Right cardiac atrium (tissue), 5 donors: ENCODE measurements around the gene C18orf32. TPM values are rescaled to one million over a fixed set of nuclear protein-coding genes. Genes with fewer than 3 reads are reported as not detected.
"Not testable (repeated sequence)": the region's sequence is repeated elsewhere in the genome, so short reads cannot be mapped to it uniquely, and the experiment has no call there.

Experiments used
- ATAC-seq, 2 donors: fragments of 200-7000 bp; cut with Tn5 transposase; one replicate each; pipeline versions ENCODE4 v1.8.0 to v1.9.1; 2020; ENCODE audit warnings: moderate library complexity in 2 of 2, mild to moderate bottlenecking in 1 of 2
- DNase-seq, 3 donors: peaks; one replicate each; pipeline ENCODE4 v3.0.0-alpha.2; 2020
- H3K27ac ChIP-seq: one replicate; pipeline ENCODE4 v1.5.1; 2013; ENCODE audit warnings: mild to moderate bottlenecking, low read length, control low read depth, moderate library complexity
- H3K27me3 ChIP-seq: one replicate; pipeline ENCODE4 v1.6.1; 2013; ENCODE audit not compliant: control insufficient read depth, insufficient read depth
- H3K4me1 ChIP-seq: one replicate; pipeline ENCODE4 v1.6.1; 2013; ENCODE audit warnings: low read length; ENCODE audit not compliant: control insufficient read depth, insufficient read depth
- H3K4me3 ChIP-seq: one replicate; pipeline ENCODE4 v1.5.1; 2013; ENCODE audit warnings: low read length, control low read depth
- H3K9me3 ChIP-seq: one replicate; pipeline ENCODE4 v1.6.1; 2013; ENCODE audit warnings: low read length; ENCODE audit not compliant: control insufficient read depth
- WGBS: extraction: QIAGEN DNeasy Blood & Tissue Kit; methylation state at CpG from one replicate; pipeline ENCODE4 v1.1.7; 2013; 5-methylcytosine and 5-hydroxymethylcytosine counted together
- intact Hi-C, 4 donors: fragments of 100-400 bp; cut with DNase I; formaldehyde crosslinking; loops; one replicate each; pipeline versions ENCODE4 v1.11.0 to v1.14.0; 2022 to 2023
- polyA plus RNA-seq: library from polyadenylated mRNA; stranded (reverse); fragments of 200-250 nt; gene quantifications from one replicate; pipeline ENCODE4 v1.2.3, GENCODE V29; 2013
- total RNA-seq, 4 donors: library from RNA; stranded (reverse); fragmentation: NEBNext Ultra II Directional; extraction: Animal tissue kit (Norgen Biotek cat#: 25700); gene quantifications; one replicate each; pipeline ENCODE4 v1.2.1, GENCODE V29; 2021
- donor health status: healthy with polysubstance abuse.
- donor health status: DM: no; HTN: yes; CAD: no.
- donor health status: DM: no; HTN: no; CAD: no.
- donor health status: DM: no; HTN: yes; CAD: no; lungs with severe emphysema.
- donor health status: DM: yes; HTN: yes; CAD: no.

C18orf32 gene
- total and polyA plus RNA-seq, 5 donors, result 64.7 to 120 (median 75.6) TPM

DNA sequence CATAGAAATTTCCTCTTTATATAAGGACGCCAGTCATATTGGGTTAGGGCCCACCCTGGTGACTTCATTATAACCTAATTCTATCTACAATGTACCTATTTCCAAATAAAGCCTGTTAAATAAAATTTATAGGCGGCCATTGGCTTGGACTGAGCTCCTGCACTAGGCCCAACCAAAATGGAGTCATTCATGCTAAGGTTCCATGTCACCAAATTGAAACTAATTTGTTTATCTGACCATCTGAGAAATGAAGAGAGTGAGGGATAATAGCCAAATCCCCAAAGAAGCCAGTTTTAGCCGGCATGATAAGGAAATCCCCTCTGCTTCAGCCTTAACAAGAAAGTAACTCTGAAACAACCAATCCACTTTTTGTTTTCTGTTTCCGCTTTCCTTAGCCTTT lies 19.4 kb downstream of the C18orf32 start:
- no peak overlapping the region for H3K27ac ChIP-seq
- H3K27me3 ChIP-seq, result no peaks in the 10 kb centered on the region
- no peaks in the 10 kb centered on the region for H3K9me3 ChIP-seq
- WGBS, result 86% methylated on average over 4 of the region's 4 CpGs
- H3K4me1 ChIP-seq, result no peaks in the 10 kb centered on the region
- no peak overlapping the region for H3K4me3 ChIP-seq
- DNase-seq (no peak), ATAC-seq (no peak)
- intact Hi-C loops, result no loop called here

DNA sequence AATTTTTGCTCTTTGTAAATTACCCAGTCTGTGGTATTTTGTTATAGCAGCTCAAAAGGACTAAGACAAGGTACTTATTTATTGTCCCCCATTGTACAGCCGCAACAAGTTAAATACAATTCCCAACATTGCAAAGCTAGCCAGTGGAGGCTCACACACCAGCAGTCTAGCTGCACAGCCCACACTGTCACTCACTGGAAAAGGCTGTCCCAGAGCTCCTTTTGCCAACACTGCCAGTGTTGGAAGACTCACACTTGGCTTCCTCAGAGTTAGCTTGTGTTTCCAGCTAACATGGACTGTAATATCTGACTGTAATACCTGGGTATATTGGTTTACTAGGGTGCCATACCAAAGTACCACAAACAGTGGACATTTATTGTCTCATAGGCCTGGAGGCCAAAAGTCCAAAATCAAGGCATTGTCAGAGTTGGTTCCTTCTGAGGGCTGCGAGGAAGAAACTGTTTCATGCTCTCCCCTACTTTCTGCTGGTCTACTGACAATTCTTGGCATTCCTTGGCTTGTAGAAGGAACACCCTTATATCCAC lies 19.9 kb downstream of the C18orf32 start:
- no peaks in the 10 kb centered on the region for H3K9me3 ChIP-seq
- H3K4me1 ChIP-seq, result no peaks in the 10 kb centered on the region
- no peaks in the 10 kb centered on the region for H3K27me3 ChIP-seq
- intact Hi-C loops, result no loop called here
- H3K27ac ChIP-seq, result no peak overlapping the region
- H3K4me3 ChIP-seq, result no peak overlapping the region
- WGBS, result 92% methylated on average over 2 of the region's 2 CpGs
- DNase-seq (no peak), ATAC-seq (no peak)

DNA sequence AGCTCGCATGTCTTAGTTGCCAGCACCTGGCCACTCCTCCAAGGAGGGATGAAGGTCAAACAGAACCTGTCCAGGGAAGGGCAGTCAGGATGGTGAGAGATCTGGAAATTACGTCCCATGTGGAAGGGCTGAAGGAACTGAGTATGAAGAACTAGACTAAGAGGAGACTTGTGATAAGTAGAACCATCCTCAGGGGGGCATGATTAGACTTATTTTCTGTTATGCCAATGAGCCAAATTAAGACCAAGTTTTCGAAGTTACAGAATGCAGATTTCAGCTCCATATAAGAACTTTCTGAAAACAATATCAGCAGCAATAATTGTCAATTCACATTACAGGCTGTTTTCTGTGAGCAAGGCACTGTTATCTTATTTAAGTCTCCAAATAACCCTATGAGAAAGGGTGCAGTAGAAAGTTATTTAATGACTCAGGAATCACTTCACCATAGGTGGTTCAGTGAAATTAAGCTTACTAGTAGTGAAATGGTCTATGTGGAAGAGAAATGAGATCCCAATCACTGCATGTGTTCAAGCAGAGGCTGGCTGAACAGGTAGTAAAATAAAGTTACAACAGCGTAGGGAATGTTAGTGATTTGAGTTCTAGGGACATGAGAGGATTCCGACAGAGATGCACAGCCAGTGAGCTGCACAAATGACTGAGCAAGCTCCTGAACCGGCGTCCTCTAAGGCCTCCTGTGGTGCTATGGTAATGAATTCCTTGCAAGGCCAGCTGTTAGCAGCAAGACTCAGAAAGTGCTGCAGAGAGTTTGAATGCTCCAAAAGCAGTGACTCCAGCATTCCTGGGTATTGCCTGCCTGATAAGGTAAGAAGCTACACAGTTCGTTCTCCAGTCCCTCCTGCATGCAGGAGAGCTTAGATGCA lies 22.1 kb downstream of the C18orf32 start:
- no peak overlapping the region for H3K27ac ChIP-seq
- DNase-seq, result no peak
- 67% methylated on average over 8 of the region's 8 CpGs for WGBS
- H3K4me1 ChIP-seq, result peaks cover 3% of the 10 kb centered on the region
- ATAC-seq, result no peak
- H3K4me3 ChIP-seq, result no peak overlapping the region
- no peaks in the 10 kb centered on the region for H3K27me3 ChIP-seq
- intact Hi-C loops, result no loop called here
- H3K9me3 ChIP-seq, result no peaks in the 10 kb centered on the region

DNA sequence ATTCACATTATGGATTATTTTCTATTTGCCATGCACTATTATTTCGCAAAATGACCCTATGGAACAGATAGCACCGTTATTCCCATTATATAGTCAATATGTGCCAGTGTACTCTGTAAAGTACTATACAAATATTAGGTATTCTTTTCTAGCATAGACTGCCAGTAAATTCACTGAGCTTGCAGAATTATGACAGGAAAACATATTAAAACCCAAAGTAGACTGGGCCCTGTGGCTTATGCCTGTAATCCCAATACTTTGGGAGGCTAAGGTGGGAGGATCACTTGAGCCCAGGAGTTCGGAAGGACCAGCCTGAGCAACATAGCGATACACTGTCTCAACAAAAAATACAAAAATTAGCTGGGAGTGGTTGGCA lies 25.4 kb downstream of the C18orf32 start:
- H3K4me1 ChIP-seq, result peaks cover 7% of the 10 kb centered on the region
- no peaks in the 10 kb centered on the region for H3K9me3 ChIP-seq
- no peak overlapping the region for H3K27ac ChIP-seq
- intact Hi-C loops, result no loop called here
- DNase-seq, result no peak
- no peaks in the 10 kb centered on the region for H3K27me3 ChIP-seq
- H3K4me3 ChIP-seq, result no peak overlapping the region
- no peak for ATAC-seq
- 96% methylated on average over 4 of the region's 4 CpGs for WGBS

DNA sequence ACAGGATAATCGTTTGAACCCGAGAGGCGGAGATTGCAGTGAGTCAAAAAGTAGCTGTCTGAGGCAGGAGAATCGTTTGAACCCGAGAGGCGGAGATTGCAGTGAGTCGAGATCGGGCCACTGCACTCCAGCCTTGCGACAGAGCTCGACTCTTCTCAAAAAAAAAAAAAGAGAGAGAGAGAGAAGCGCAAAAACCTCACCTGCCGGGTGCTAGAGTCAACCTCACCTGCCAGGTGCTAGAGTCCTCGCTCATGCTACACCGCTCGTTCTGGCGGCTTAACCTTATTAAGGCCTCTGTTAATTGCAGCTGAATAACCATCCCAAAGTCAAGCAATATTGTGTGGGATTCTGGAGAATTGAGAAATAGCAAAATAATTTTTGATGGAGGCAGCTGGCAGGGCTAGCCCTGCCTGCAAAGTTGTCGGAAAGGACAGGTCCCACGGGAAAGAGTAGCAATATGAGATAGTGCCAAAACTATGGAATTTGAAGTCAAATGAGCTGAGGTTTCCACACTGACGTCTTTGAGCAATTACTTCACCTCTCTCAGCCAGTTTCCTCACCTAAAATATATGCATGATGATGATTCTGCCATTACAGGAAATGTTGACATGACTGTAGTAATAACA lies 25.9 kb downstream of the C18orf32 start:
- ATAC-seq, result peak in 1 of 2 donors; percentile 2
- WGBS, result 49% methylated on average over 19 of the region's 19 CpGs
- Histone ChIP-seq H3K9me3 (no peaks in the 10 kb centered on the region), H3K27me3 (no peaks in the 10 kb centered on the region), H3K4me1 (peaks cover 7% of the 10 kb centered on the region), H3K4me3 (peak overlapping the region; percentile 81), H3K27ac (no peak overlapping the region)
- intact Hi-C loops, result no loop called here
- DNase-seq, result peak in 1 of 3 donors; percentile 23

DNA sequence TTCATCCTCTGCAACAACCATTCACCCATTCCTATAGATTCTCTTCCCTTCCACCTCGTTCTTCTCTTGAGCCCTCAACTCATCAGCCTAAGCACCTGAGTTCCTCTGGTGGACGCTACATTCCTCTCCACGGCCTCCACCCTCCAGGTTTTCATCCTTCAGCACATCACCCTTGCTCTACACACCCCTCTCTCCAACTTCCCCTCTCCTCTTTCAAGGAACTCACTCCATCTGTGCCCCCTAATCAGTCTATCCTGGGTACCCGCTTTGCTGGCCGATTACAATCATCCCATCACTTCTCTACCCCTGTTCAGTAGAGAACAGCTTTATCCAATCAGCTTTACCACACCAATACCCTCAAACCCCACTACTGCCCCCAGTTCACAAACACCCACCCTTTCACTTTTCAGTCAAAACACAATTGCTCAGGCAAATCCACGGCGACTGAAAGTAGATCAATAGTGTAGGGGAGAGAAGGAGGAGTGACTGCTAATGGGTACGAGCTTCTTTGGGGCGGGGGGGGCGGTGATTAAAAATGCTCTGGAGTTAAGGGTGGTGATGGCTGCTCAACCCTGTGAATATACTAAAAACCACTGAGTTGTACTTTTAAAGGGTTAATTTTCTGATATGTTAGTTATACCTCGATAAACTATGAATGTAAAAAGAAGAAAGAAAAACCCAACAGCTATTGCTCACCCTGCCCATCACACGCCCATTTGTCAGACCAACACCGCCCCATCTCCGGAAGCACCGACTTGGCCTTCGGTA lies 27.4 kb downstream of the C18orf32 start:
- peak overlapping the region; percentile 37 for H3K27ac ChIP-seq
- WGBS, result 27% methylated on average over 16 of the region's 16 CpGs
- intact Hi-C loops, result no loop called here
- peaks cover 7% of the 10 kb centered on the region for H3K4me1 ChIP-seq
- ATAC-seq (peak in 1 of 2 donors; percentile 75), DNase-seq (no peak)
- no peaks in the 10 kb centered on the region for H3K9me3 ChIP-seq
- peak overlapping the region; percentile 81 for H3K4me3 ChIP-seq
- H3K27me3 ChIP-seq, result no peaks in the 10 kb centered on the region

DNA sequence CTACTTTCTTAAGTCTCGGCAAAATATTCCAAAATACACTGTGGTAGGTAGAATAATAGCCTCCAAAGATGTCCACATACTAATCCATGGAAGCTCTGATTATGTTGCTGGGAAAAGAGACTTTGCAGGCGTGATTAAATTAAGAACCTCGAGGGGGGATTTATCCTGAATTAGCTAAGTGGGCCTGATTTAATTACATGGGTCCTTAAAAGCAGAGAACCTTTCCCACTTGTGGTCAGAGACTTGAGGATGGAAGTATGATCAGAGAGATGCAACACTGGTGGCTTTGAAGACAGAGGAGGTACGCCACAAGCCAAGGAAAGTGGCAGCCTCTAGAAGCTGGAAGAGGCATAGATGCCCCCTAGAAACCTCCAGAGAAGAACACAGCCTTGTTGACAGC lies 29.4 kb downstream of the C18orf32 start:
- intact Hi-C loops, result no loop called here
- 95% methylated on average over 4 of the region's 4 CpGs for WGBS
- Histone ChIP-seq H3K4me3 (no peak overlapping the region), H3K4me1 (peaks cover 7% of the 10 kb centered on the region), H3K27me3 (no peaks in the 10 kb centered on the region), H3K27ac (no peak overlapping the region), H3K9me3 (no peaks in the 10 kb centered on the region)
- no peak for DNase-seq
- ATAC-seq, result no peak

DNA sequence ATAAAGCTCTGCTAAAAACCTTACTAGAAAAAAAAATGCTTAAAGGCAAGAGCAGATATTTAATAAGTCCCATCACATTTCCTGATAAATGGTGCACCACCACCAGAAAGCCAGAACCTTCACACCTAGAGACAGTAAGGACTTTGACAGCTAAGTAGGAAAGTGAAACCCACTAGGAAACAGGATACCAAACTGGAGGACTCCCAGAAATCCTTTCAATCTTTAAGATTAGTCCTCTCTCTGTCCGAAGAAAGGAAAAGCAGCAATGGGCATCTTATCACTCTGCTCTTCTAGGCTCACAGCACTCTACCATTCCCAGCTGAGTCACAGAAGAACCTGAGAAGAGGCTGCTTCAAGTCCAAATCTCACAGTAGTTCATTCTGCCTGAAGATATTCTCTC lies 30.2 kb downstream of the C18orf32 start:
- Histone ChIP-seq H3K4me3 (no peak overlapping the region), H3K27me3 (no peaks in the 10 kb centered on the region), H3K27ac (no peak overlapping the region), H3K9me3 (no peaks in the 10 kb centered on the region), H3K4me1 (peaks cover 7% of the 10 kb centered on the region)
- WGBS, result 13% methylated on average over 1 of the region's 1 CpG
- intact Hi-C loops, result no loop called here
- ATAC-seq (no peak), DNase-seq (no peak)

DNA sequence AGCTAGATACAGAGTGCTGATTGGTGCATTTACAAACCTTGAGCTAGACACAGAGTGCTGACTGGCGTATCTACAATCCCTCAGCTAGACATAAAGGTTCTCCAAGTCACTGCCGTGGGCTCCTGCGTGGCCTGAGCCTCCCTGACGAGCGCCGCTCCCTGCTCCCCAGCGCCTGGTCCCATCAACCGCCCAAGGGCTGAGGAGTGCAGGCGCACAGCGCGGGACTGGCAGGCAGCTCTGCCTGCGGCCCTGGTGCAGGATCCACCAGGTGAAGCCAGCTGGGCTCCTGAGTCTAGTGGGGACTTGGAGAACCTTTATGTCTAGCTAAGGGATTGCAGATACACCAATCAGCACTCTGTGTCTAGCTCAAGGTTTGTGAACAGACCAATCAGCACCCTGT lies 34.5 kb downstream of the C18orf32 start:
- intact Hi-C loops, H3K9me3 ChIP-seq, H3K4me1 ChIP-seq, ATAC-seq, H3K27me3 ChIP-seq, H3K27ac ChIP-seq, DNase-seq, H3K4me3 ChIP-seq: not testable (repeated sequence)
- WGBS, result 99% methylated on average over 12 of the region's 12 CpGs

DNA sequence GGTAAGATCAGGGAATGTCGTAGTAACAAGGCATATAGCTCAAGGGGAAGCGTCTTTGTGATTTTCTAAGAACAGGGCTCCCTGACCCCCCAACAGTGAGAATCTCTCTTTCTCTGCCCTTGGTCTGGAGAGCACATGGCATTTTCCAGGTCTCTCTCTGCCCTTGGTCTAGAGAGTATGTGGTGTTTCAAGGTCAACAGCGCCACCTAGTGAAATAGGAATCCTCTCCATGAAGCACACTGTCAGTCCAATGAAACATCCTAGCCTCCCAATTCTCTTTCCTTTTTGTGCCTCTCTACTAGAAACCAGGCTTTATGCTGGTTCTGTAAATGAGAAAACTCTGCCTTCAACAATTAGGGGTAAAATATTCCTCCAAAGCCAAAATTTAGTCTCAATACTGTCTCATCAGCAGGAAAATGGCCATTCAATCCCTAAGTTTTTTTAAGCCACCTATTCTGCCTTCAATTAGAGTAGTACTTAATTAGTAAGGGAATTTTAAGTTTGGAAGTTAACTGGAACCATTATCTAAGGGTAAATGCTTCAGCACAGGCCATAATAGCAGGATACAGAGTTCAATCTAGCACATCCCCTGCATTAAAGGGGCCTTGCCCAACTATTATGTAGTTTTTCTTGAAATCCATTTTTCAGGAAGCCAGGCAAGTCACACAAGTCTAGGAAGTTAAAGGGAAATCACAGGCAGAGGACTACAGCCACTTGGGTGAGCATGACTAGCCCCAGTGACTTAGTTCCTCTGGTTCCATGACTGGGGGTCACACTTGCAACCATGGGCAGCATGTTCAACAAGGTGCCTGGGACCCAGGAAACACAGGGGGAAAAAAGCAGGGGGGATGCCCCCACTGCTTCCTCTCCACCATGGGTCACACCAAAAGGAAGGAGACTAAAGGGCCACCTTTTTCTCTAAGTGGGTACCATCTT lies 39.0 kb downstream of the C18orf32 start:
- intact Hi-C loops, result no loop called here
- ATAC-seq, result peak; percentile 50 to 66

More for the DNA sequence above, 39.0 kb downstream of the C18orf32 start:
- Histone ChIP-seq H3K4me1 (no peaks in the 10 kb centered on the region), H3K27ac (no peak overlapping the region), H3K9me3 (peaks cover 3% of the 10 kb centered on the region), H3K27me3 (no peaks in the 10 kb centered on the region), H3K4me3 (no peak overlapping the region)
- no peak for DNase-seq
- 64% methylated on average over 3 of the region's 3 CpGs for WGBS
